Chondrocyte (in vitro differentiated cells): ENCODE data around the gene SUZ12. TPM values are rescaled to one million over a fixed set of nuclear protein-coding genes. Genes with fewer than 3 reads are reported as not detected.
"Not testable (repeated sequence)": the region's sequence is repeated elsewhere in the genome, so short reads cannot be mapped to it uniquely, and the experiment has no call there.

Source experiments
- DNase-seq: peaks from one replicate; pipeline ENCODE4 v3.0.0; 2021; ENCODE audit warnings: mixed read lengths, low spot score
- H3K27ac Mint-ChIP-seq: one replicate; pipeline ENCODE4 v1.8.0; 2021; ENCODE audit warnings: mild to moderate bottlenecking, moderate library complexity, mixed read lengths; ENCODE audit not compliant: unreplicated experiment
- H3K27me3 Mint-ChIP-seq: 2 replicates; pipeline ENCODE4 v1.8.0; 2021; ENCODE audit warnings: low read depth, mixed read lengths
- H3K36me3 Mint-ChIP-seq: 2 replicates; pipeline ENCODE4 v1.8.0; 2021; ENCODE audit warnings: low read depth, mixed read lengths
- H3K4me1 Mint-ChIP-seq: 2 replicates; pipeline ENCODE4 v1.8.0; 2021; ENCODE audit warnings: low read depth, mild to moderate bottlenecking, mixed read lengths
- H3K4me3 Mint-ChIP-seq: one replicate; pipeline ENCODE4 v1.8.0; 2021; ENCODE audit warnings: mild to moderate bottlenecking, moderate library complexity, mixed read lengths; ENCODE audit not compliant: unreplicated experiment
- H3K9me3 Mint-ChIP-seq: 2 replicates; pipeline ENCODE4 v1.8.0; 2021; ENCODE audit warnings: low read depth, mixed read lengths
- total RNA-seq: library from RNA; stranded (reverse); gene quantifications from 3 replicates; pipeline ENCODE4 v1.2.1, GENCODE V29; 2021
- TF ChIP-seq, protein P1 (sequence below): fragments of 200-600 bp; sonication (generic); IDR thresholded peaks from 2 replicates; pipeline ENCODE4 v1.5.0; 2021; ENCODE audit warnings: antibody characterized with exemption, mild to moderate bottlenecking, moderate library complexity

Gene SUZ12
- total RNA-seq, 1 donor from 2014 or later, result 19.5 TPM

DNA sequence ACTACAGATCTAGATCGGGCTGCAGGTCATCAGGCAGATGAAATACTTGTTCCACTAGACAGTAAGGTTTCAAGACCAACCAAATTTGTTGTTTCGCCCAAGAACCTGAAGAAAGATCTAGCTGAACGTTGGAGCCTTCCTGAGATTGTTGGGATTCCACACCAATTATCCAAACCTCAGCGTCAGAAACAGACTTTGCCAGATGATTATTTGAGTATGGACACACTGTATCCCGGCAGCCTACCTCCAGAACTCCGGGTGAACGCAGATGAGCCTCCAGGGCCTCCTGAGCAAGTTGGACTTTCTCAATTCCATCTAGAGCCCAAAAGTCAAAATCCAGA is 84.8 kb downstream of the SUZ12 start:
- no peaks in the 10 kb centered on the region for H3K27me3 Mint-ChIP-seq
- TF ChIP-seq, protein P1, sequence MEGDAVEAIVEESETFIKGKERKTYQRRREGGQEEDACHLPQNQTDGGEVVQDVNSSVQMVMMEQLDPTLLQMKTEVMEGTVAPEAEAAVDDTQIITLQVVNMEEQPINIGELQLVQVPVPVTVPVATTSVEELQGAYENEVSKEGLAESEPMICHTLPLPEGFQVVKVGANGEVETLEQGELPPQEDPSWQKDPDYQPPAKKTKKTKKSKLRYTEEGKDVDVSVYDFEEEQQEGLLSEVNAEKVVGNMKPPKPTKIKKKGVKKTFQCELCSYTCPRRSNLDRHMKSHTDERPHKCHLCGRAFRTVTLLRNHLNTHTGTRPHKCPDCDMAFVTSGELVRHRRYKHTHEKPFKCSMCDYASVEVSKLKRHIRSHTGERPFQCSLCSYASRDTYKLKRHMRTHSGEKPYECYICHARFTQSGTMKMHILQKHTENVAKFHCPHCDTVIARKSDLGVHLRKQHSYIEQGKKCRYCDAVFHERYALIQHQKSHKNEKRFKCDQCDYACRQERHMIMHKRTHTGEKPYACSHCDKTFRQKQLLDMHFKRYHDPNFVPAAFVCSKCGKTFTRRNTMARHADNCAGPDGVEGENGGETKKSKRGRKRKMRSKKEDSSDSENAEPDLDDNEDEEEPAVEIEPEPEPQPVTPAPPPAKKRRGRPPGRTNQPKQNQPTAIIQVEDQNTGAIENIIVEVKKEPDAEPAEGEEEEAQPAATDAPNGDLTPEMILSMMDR, result no peak
- H3K27ac Mint-ChIP-seq, result no peak overlapping the region
- no peaks in the 10 kb centered on the region for H3K9me3 Mint-ChIP-seq
- no peak overlapping the region for H3K4me3 Mint-ChIP-seq
- peaks cover 12% of the 10 kb centered on the region for H3K36me3 Mint-ChIP-seq
- H3K4me1 Mint-ChIP-seq, result no peaks in the 10 kb centered on the region
- DNase-seq, result no peak

DNA sequence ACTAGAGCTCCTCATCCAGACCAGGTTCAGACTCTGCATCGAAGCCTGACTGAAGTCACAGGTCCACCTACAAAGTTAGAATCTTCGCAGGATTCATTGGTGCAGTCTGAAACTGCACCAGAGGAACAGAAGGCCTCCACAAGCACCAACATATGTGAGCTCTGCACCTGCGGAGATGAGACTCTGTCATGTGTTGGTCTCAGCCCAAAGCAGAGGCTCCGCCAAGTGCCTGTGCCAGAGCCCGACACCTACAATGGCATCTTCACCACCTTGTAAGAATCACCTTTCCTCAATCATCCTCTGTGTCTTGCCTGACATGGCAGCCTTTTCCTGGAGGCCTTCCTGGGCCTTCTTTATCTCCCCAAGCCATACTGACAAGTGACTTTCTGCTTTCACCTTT is 85.7 kb downstream of the SUZ12 start:
- H3K27ac Mint-ChIP-seq, DNase-seq, H3K9me3 Mint-ChIP-seq, H3K4me1 Mint-ChIP-seq, H3K4me3 Mint-ChIP-seq, H3K27me3 Mint-ChIP-seq: not testable (repeated sequence)
- peaks cover 16% of the 10 kb centered on the region for H3K36me3 Mint-ChIP-seq

DNA sequence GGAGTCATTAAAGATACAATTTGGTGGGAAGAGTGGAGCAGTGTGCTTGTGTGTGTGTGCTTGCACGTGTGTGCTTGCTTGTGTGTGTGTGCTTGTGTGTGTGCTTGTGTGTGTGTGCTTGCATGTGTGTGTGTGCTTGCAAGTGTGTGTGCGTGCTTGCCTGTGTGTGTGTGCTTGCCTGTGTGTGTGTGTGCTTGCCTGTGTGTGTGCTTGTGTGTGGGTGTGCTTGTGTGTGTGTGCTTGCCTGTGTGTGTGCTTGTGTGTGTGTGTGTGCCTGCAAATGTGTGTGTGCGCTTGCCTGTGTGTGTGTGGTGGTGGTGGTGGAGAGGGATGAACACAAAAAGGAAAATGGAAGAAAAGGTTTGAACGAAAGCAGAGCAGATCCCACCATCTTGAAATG is 90.5 kb downstream of the SUZ12 start:
- H3K4me3 Mint-ChIP-seq, H3K9me3 Mint-ChIP-seq, H3K27me3 Mint-ChIP-seq, DNase-seq, H3K36me3 Mint-ChIP-seq, H3K4me1 Mint-ChIP-seq: not testable (repeated sequence)
- peak overlapping the region; percentile 11 for H3K27ac Mint-ChIP-seq

DNA sequence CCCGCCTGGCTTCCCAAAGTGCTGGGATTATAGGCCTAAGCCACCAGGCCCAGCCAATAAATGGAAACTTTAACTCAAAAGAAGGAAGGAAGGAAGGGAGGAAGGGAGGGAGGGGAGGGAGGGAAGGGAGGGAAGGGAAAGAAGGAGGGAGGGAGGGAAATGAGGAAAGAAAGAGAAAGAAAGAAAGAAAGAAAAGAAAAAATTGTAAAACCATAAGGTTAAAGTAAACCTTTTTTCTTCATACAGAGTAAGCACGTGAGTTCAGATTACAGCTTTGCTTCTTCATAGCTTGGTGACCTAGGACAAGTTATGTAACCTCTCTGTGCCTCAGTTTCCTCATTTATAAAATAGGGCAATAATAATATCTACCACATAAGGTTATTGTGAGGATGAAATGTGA is 96.4 kb downstream of the SUZ12 start:
- H3K4me3 Mint-ChIP-seq, result no peak overlapping the region
- TF ChIP-seq, protein P1, result no peak
- H3K9me3 Mint-ChIP-seq, result no peaks in the 10 kb centered on the region
- H3K27me3 Mint-ChIP-seq, result no peaks in the 10 kb centered on the region
- no peak overlapping the region for H3K27ac Mint-ChIP-seq
- H3K36me3 Mint-ChIP-seq, result peaks cover 18% of the 10 kb centered on the region
- DNase-seq, result no peak
- no peaks in the 10 kb centered on the region for H3K4me1 Mint-ChIP-seq

DNA sequence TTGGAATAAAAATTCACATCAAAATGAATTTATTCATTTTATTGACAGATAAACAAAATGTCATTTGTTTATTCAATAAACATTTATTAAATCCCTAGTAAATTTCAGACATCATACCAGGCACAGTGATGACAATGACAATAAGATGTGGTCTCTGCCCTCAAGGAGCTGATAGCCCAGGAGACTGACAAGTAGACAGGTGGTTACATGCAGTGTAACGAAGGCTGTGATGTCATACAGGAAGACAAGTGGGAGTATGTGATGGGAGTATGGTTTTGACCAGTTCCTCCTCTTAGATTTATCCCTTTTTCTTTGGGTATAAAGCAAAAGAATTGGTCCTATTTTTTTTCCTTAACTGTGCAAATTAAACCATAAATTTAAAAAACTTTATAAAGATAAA is 97.0 kb downstream of the SUZ12 start:
- H3K4me3 Mint-ChIP-seq, H3K4me1 Mint-ChIP-seq, DNase-seq, H3K9me3 Mint-ChIP-seq, H3K27ac Mint-ChIP-seq, H3K27me3 Mint-ChIP-seq: not testable (repeated sequence)
- H3K36me3 Mint-ChIP-seq, result peaks cover 21% of the 10 kb centered on the region

DNA sequence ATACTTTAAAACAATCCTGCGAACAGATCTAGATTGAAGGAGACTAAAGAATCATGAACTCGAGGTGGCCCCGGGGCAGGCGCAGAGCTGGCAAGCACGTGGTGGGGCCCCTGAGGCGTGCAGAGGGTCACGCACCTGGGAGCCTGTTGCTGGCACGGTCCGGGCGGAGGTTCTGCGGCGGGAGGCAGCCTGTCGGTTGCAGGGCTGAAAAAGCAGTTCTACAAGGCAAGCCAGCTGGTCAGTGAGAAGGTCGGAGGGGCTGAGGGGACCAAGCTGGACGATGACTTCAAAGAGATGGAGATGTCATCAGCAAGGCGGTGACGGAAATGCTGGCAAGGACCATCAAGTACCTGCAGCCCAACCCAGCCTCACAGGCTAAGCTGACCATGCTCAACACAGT is 103.4 kb downstream of the SUZ12 start:
- not testable (repeated sequence) for H3K27ac Mint-ChIP-seq, H3K4me3 Mint-ChIP-seq, H3K27me3 Mint-ChIP-seq, DNase-seq, H3K4me1 Mint-ChIP-seq, H3K9me3 Mint-ChIP-seq
- peaks cover 21% of the 10 kb centered on the region for H3K36me3 Mint-ChIP-seq

DNA sequence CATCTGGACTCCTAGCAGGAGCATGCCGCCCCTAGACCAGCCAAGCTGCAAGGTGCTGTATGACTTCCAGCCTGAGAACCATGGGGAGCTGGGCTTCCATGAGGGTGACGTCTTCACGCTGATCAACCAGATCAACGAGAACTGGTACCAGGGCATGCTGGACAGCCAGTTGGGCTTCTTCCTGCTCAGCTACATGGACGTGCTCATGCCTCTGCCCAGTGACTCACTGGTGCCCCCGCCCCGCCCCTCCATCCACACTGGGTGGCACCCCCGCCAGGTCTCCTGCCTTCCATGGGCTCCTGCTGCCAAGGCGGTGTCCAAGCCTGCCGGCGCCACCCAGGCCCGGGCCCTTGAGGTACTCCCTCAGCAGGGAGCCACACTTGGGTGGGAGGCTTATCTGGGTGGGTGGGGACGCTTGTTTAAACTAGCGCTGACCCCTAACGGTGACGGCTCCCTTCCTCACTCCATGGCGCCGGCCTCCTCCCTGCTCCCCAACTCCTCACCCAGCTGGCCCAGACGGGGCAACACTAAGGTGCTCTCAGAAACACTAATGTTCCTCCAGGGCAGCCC is 104.6 kb downstream of the SUZ12 start:
- not testable (repeated sequence) for H3K9me3 Mint-ChIP-seq, H3K27me3 Mint-ChIP-seq, H3K27ac Mint-ChIP-seq, DNase-seq, H3K4me3 Mint-ChIP-seq, H3K4me1 Mint-ChIP-seq
- H3K36me3 Mint-ChIP-seq, result peaks cover 14% of the 10 kb centered on the region

DNA sequence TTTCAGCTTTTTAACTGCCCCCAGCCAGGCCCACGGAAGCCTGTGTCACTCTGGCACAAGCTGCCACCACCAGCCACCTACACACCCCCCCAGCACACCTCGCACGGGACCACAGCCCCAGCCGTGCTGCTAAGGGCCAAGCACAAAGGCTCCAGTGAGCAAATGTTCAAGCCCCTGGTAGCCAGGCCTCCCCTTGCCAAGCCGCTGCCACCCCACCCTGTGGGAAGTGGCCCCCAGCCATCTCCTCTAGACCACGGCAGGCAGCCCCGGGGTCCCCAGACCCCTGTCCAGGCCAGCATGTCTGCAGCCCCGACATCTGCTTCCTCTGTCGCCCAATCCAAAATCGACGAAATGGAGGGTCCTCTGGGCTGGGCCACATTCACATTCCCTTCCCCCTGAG is 105.5 kb downstream of the SUZ12 start:
- H3K4me1 Mint-ChIP-seq, H3K27ac Mint-ChIP-seq, H3K4me3 Mint-ChIP-seq, H3K9me3 Mint-ChIP-seq, DNase-seq, H3K27me3 Mint-ChIP-seq: not testable (repeated sequence)
- peaks cover 12% of the 10 kb centered on the region for H3K36me3 Mint-ChIP-seq

DNA sequence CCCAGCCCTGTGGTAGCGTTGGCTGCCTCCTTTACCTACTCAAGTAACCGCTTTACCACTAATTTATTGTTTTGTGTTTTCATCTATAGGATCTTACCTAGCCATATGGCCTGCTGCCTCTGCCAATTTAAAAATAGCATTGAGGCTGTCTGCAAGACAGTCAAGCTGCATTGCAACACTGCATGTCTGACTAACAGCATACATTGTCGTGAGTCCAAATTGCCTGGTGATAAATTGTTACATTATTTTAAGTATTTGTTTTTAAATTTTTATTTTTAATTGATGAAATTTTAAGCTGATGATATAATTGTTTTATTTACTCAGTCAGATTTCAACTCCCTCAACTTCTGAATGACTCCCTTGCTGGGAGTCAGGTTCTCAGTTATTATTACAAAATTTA is 108.8 kb downstream of the SUZ12 start:
- H3K9me3 Mint-ChIP-seq, DNase-seq, H3K4me1 Mint-ChIP-seq, H3K27ac Mint-ChIP-seq, H3K36me3 Mint-ChIP-seq, H3K4me3 Mint-ChIP-seq, H3K27me3 Mint-ChIP-seq: not testable (repeated sequence)

DNA sequence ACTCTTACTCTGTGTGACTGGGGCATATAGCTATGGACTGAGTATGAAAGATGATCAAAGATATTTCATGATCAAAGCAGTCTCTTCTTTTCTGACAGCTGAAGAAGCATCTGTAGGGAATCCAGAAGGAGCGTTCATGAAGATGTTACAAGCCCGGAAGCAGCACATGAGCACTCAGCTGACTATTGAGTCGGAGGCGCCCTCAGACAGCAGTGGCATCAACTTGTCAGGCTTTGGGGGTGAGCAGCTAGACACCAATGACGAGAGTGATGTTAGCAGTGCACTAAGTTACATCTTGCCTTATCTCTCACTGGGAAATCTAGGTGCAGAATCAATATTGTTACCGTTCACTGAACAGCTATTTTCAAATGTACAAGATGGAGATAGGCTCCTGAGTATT is 110.9 kb downstream of the SUZ12 start:
- H3K27me3 Mint-ChIP-seq, H3K36me3 Mint-ChIP-seq, H3K4me1 Mint-ChIP-seq, H3K4me3 Mint-ChIP-seq, H3K27ac Mint-ChIP-seq, DNase-seq, H3K9me3 Mint-ChIP-seq: not testable (repeated sequence)
